ENCODE data around the gene ANKRD9.

Gene ANKRD9

DNA sequence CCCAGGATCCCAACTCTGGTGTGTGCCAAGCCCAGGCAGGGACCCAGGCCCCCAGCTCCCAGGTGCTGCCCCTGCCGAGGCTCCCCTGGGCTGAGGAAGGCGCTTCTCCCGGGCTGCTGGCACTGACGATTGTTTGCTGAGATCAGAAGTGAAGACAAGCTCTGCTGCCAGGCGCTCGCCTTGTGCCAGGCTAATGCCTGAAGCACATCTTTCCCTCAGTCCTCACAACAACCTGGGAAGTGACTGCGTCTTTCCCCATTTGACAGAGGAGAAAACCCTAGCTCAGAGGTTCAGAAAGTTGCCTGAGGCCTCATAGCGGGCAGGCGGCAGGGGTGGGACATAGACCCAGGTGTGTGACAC, 36.8 kb downstream of the ANKRD9 start:
- DNase-seq (ENCODE audit: insufficient read length, low spot score) (no peak), FAIRE-seq (no peak)
- TF ChIP-seq, protein P1, sequence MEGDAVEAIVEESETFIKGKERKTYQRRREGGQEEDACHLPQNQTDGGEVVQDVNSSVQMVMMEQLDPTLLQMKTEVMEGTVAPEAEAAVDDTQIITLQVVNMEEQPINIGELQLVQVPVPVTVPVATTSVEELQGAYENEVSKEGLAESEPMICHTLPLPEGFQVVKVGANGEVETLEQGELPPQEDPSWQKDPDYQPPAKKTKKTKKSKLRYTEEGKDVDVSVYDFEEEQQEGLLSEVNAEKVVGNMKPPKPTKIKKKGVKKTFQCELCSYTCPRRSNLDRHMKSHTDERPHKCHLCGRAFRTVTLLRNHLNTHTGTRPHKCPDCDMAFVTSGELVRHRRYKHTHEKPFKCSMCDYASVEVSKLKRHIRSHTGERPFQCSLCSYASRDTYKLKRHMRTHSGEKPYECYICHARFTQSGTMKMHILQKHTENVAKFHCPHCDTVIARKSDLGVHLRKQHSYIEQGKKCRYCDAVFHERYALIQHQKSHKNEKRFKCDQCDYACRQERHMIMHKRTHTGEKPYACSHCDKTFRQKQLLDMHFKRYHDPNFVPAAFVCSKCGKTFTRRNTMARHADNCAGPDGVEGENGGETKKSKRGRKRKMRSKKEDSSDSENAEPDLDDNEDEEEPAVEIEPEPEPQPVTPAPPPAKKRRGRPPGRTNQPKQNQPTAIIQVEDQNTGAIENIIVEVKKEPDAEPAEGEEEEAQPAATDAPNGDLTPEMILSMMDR (IDR thresholded peaks at IDR 0.05; ENCODE audit: insufficient read depth, missing control alignments) = no peak

DNA sequence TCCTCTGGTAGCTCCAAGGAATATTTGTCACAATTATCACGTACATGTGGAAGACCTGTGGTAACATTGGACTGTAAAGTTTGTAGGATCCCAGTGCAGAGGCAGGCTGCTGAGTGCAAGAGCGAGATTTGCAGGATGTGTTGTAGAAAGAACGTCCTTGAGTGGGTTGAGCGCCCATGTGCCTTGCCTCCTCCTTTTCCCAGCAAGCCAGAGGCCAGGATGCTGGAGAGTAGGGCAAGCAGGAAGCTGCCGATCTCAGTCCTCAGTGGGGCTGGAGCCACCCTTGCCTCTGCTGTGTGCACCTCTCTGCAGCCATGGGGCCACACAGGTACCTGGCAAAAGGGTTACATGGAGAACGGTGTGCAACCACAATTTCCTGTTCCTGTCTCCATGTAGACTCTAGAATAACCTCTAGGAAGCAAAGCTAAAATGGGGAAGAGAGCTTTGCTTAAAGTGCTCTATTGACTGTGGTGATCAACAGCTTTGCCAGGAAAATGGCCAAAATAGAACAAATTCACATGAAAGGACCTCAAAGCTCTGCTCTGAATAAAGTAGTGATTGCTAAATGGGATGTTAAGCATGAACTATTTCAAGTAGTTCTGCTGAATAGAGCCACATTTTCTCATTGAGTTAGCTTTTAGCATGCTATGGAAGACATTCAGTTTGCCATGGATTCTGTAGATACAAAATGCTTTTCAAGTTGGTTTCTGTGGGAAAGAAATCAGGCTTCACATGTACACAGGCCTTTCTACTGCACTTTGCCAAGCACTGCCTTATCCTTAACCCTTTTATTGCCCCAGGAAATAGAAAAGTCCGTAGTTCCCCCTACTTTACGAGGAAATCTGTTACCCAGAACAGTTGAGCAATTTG, 37.4 kb downstream of the ANKRD9 start:
- TF ChIP-seq, protein P1 (IDR thresholded peaks at IDR 0.05; ENCODE audit: insufficient read depth, missing control alignments) = no peak
- no peak for FAIRE-seq
- DNase-seq (ENCODE audit: insufficient read length, low spot score) = no peak

DNA sequence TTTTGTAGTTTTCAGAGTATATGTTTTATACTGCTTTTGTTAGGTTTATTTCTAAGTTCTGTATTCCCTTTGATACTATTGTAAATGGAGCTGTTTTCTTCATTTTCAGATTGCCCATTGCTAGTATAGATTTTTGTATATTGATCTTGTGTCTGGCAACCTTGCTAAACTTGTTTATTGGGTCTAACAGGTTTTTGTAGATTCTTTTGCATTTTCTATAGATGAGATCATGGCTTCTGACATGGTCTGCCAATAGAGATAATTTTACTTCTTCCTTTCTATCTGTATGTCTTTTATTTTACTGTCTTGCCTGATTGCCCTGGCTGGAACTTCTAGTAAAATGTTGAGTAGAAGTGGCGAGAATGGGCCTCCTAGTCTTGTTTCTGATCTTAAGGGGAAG, 40.3 kb downstream of the ANKRD9 start:
- FAIRE-seq = no peak
- TF ChIP-seq, protein P1 (IDR thresholded peaks at IDR 0.05; ENCODE audit: insufficient read depth, missing control alignments) = no peak

DNA sequence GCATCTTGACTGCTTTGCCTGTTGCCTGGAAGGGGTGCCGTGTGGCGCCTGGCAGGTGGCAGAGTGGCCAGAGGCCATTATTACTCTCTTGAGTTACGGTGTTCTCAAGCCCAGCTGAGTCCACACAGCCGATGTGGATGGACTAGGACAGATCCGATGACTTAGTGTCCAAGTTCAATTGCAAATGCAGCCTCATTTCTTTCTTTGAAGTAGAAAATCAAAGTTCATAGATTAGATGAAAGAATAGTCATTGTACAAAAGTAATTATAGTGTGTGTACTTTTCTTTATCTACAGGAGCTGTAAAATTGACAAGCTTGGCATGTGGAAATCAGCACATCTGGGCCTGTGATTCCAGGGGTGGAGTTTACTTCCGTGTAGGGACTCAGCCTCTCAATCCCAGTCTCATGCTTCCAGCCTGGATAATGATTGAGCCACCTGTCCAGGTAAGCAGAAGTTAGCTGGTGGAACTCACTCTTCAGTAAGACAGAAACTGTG, 44.7 kb downstream of the ANKRD9 start:
- FAIRE-seq (no peak), DNase-seq (ENCODE audit: insufficient read length, low spot score) (no peak)
- TF ChIP-seq, protein P1 (IDR thresholded peaks at IDR 0.05; ENCODE audit: insufficient read depth, missing control alignments) = no peak

More for the DNA sequence above, 40.3 kb downstream of the ANKRD9 start:
- DNase-seq (ENCODE audit: insufficient read length, low spot score) = no peak

DNA sequence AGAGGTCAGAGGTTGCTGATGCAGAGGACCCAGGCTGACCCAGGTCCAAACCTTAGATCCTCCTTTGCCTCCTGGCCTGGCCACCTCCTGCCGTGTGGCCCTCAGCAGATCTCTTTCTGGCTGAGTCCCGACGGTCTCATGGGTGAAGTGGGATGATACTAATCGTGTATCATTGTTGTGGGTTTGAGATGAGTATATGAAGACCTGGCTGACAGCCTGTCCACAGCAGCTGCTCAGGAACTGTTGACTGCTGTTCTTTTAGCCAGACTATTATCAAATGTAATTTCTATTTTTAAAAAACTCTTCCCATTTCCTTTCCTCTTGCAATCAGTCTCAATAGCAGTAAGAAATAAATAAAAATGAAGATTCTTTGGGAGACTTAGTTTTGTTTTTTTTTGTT, 45.6 kb downstream of the ANKRD9 start:
- TF ChIP-seq, protein P1 (IDR thresholded peaks at IDR 0.05; ENCODE audit: insufficient read depth, missing control alignments) = no peak
- DNase-seq (ENCODE audit: insufficient read length, low spot score) = no peak
- no peak for FAIRE-seq

DNA sequence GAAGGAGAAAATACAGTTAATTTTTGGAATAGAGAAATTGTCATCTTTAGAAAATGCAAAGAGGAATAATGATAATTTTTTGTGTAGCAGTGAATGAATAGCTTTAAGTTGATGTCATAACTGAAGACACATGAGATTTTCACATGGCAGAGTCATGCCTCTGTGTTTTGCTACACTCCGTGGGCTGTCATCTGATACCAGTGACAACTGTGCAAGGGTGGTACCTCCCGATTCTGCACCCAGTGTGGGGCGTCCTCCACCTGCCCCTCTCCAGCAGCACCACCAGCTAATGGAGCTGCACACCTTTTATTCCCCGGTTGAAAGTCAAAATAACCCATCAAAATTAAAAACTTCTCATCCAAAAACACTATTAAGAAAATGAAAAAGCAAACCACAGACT, 47.2 kb downstream of the ANKRD9 start:
- DNase-seq (ENCODE audit: insufficient read length, low spot score) = no peak
- FAIRE-seq = no peak
- TF ChIP-seq, protein P1 (IDR thresholded peaks at IDR 0.05; ENCODE audit: insufficient read depth, missing control alignments) = no peak

Measured in D721Med (cell line).